ENCODE data around the gene NR1I3. TPM values are rescaled to one million over a fixed set of nuclear protein-coding genes. Genes with fewer than 3 reads are reported as not detected.

NR1I3 gene
- total and polyA plus RNA-seq, 2 of the 13 experiments (the other 11 are each of a cell fraction or from before 2014, with no cell fraction given), result 0.62 to 0.95 TPM

- TF ChIP-seq ZBTB10 (CRISPR knock-in tag; IDR thresholded peaks at IDR 0.05; ENCODE audit: borderline replicate concordance) (no peak), ASH2L (IDR thresholded peaks at IDR 0.05; ENCODE audit: insufficient read length, low read depth, low read length) (peak; percentile 52), NFAT5 (CRISPR knock-in tag; IDR thresholded peaks at IDR 0.05) (no peak), NFATC3 (CRISPR knock-in tag; IDR thresholded peaks at IDR 0.05) (no peak), MYPOP (CRISPR knock-in tag; IDR thresholded peaks at IDR 0.05) (no peak), KLF9 (CRISPR knock-in tag; IDR thresholded peaks at IDR 0.05; ENCODE audit: low read depth) (no peak), MIXL1 (CRISPR knock-in tag; IDR thresholded peaks at IDR 0.05) (no peak; the same call in 1 of the 2 replicates), FOXK1 (CRISPR knock-in tag; IDR thresholded peaks at IDR 0.05; ENCODE audit: borderline replicate concordance, low read depth) (peak; percentile 30; the same call in 1 of the 2 replicates), GATA4 (IDR thresholded peaks at IDR 0.05; ENCODE audit: borderline replicate concordance, low read depth) (no peak), ATF3 (CRISPR knock-in tag; IDR thresholded peaks at IDR 0.05) (no peak), TFDP1 (CRISPR knock-in tag; IDR thresholded peaks at IDR 0.05; ENCODE audit: borderline replicate concordance) (no peak), PITX1 (CRISPR knock-in tag; IDR thresholded peaks at IDR 0.05) (peak; percentile 85), SOX13 (IDR thresholded peaks at IDR 0.05) (no peak), SOX13 (CRISPR knock-in tag; conservative IDR thresholded peaks at IDR 0.05 in 1 of 2, IDR thresholded peaks at IDR 0.05 in 1 of 2) (peak in 1 of 2 experiments; percentile 56; a peak in 2 of 4 replicates), IRF9 (CRISPR knock-in tag; IDR thresholded peaks at IDR 0.05; ENCODE audit: borderline replicate concordance) (no peak), ZNF292 (CRISPR knock-in tag; IDR thresholded peaks at IDR 0.05; ENCODE audit: borderline replicate concordance, low read depth) (peak; percentile 90; the same call in 1 of the 2 replicates), GPN1 (CRISPR knock-in tag; IDR thresholded peaks at IDR 0.05; ENCODE audit: borderline replicate concordance) (no peak)
Measured at GRCh38 chr1:161238039-161238473, at the start of gene NR1I3 (continued).
